Loucy (cell line): ENCODE measurements around the gene MYADM.

Experiments used
- H2AFZ ChIP-seq: fragments of 200-600 bp; sonication (generic); 2 replicates; pipeline ENCODE4 v1.6.0; 2016; ENCODE audit warnings: antibody characterized with exemption, mild to moderate bottlenecking, low read length, moderate library complexity
- H3F3A ChIP-seq: fragments of 200-600 bp; 2 replicates; pipeline ENCODE4 v1.6.0; 2016; ENCODE audit warnings: antibody characterized with exemption, low read depth, mild to moderate bottlenecking
- H3K27me3 ChIP-seq: fragments of 200-600 bp; sonication (generic); 2 replicates; pipeline ENCODE4 v1.6.1; 2014; ENCODE audit warnings: low read length, mild to moderate bottlenecking; ENCODE audit not compliant: insufficient read depth, poor library complexity, severe bottlenecking
- H3K36me3 ChIP-seq: fragments of 200-600 bp; sonication (generic); 2 replicates; pipeline ENCODE4 v1.6.1; 2016; ENCODE audit warnings: low read length; ENCODE audit not compliant: insufficient read depth
- H3K4me1 ChIP-seq: fragments of 200-600 bp; sonication (generic); 2 replicates; pipeline ENCODE4 v1.5.1; 2014; ENCODE audit warnings: low read length, mild to moderate bottlenecking; ENCODE audit not compliant: insufficient read depth, poor library complexity, severe bottlenecking
- H3K4me2 ChIP-seq: fragments of 200-600 bp; sonication (generic); 2 replicates; pipeline ENCODE4 v1.6.0; 2014; ENCODE audit warnings: antibody characterized with exemption, low read length, low read depth, mild to moderate bottlenecking; ENCODE audit not compliant: poor library complexity, severe bottlenecking
- H3K4me3 ChIP-seq: fragments of 200-600 bp; sonication (generic); 2 replicates; pipeline ENCODE4 v1.5.1; 2014; ENCODE audit warnings: low read length, mild to moderate bottlenecking, mixed read lengths; ENCODE audit not compliant: poor library complexity, severe bottlenecking
- H3K79me2 ChIP-seq: fragments of 200-600 bp; sonication (generic); 2 replicates; pipeline ENCODE4 v1.6.1; 2014; ENCODE audit warnings: low read length; ENCODE audit not compliant: insufficient read depth
- H3K9ac ChIP-seq: fragments of 200-600 bp; sonication (generic); 2 replicates; pipeline ENCODE4 v1.6.0; 2014; ENCODE audit warnings: mild to moderate bottlenecking, low read depth, low read length, moderate library complexity; ENCODE audit not compliant: poor library complexity, severe bottlenecking
- H3K9me2 ChIP-seq: fragments of 200-600 bp; sonication (generic); replicated peaks from 2 replicates; pipeline ENCODE4 v1.6.1; 2016; ENCODE audit warnings: low read depth, low read length, mixed read lengths
- H3K9me3 ChIP-seq: fragments of 200-600 bp; sonication (generic); 2 replicates; pipeline ENCODE4 v1.6.1; 2014; ENCODE audit warnings: mild to moderate bottlenecking, antibody characterized with exemption, low read length, low read depth; ENCODE audit not compliant: insufficient read depth
- H4K20me1 ChIP-seq: fragments of 200-600 bp; sonication (generic); 2 replicates; pipeline ENCODE4 v1.6.0; 2014; ENCODE audit warnings: antibody characterized with exemption, low read length, mild to moderate bottlenecking; ENCODE audit not compliant: insufficient read depth, poor library complexity, severe bottlenecking
- EZH2phosphoT487 ChIP-seq: fragments of 200-600 bp; IDR thresholded peaks from 2 replicates; pipeline ENCODE4 v1.6.1; 2018; ENCODE audit warnings: antibody characterized with exemption, mild to moderate bottlenecking, moderate library complexity, borderline replicate concordance
- TF ChIP-seq, protein P1 (sequence below): fragments of 200-600 bp; sonication (generic); conservative IDR thresholded peaks from 2 replicates; pipeline ENCODE4 v1.5.1; 2014; ENCODE audit warnings: mild to moderate bottlenecking, antibody characterized with exemption, low read length

MYADM gene

DNA sequence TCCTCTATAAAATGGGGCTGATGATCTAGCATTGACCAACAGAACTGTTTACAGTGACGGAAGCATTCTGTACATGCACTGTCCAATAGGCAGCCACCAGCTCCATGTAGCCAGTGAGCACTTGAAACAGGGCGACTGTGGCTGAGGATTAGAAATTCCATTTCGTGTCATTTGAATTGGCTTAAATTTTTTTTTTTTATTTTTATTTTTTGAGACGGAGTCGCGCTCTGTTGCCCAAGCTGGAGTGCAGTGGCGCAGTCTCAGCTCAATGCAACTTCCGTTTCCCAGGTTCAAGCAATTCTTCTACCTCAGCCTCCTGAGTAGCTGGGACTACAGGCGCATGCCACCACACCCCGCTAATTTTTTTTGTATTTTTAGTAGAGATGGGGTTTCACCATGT, 17.4 kb downstream of the MYADM start:
- no peaks in the 10 kb centered on the region for H4K20me1 ChIP-seq
- H3K9me3 ChIP-seq, result no peaks in the 10 kb centered on the region
- no peak overlapping the region for H3K4me3 ChIP-seq
- no peak overlapping the region for H2AFZ ChIP-seq
- peaks cover 12% of the 10 kb centered on the region for H3K27me3 ChIP-seq
- H3K4me1 ChIP-seq, result peaks cover 18% of the 10 kb centered on the region
- no peaks in the 10 kb centered on the region for H3K9me2 ChIP-seq
- no peaks in the 10 kb centered on the region for H3F3A ChIP-seq
- H3K9ac ChIP-seq, result no peak overlapping the region
- H3K36me3 ChIP-seq, result no peaks in the 10 kb centered on the region
- no peaks in the 10 kb centered on the region for H3K79me2 ChIP-seq
- H3K4me2 ChIP-seq, result no peak overlapping the region
- TF ChIP-seq EZH2phosphoT487, result no peak
- TF ChIP-seq, protein P1, sequence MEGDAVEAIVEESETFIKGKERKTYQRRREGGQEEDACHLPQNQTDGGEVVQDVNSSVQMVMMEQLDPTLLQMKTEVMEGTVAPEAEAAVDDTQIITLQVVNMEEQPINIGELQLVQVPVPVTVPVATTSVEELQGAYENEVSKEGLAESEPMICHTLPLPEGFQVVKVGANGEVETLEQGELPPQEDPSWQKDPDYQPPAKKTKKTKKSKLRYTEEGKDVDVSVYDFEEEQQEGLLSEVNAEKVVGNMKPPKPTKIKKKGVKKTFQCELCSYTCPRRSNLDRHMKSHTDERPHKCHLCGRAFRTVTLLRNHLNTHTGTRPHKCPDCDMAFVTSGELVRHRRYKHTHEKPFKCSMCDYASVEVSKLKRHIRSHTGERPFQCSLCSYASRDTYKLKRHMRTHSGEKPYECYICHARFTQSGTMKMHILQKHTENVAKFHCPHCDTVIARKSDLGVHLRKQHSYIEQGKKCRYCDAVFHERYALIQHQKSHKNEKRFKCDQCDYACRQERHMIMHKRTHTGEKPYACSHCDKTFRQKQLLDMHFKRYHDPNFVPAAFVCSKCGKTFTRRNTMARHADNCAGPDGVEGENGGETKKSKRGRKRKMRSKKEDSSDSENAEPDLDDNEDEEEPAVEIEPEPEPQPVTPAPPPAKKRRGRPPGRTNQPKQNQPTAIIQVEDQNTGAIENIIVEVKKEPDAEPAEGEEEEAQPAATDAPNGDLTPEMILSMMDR, result no peak

DNA sequence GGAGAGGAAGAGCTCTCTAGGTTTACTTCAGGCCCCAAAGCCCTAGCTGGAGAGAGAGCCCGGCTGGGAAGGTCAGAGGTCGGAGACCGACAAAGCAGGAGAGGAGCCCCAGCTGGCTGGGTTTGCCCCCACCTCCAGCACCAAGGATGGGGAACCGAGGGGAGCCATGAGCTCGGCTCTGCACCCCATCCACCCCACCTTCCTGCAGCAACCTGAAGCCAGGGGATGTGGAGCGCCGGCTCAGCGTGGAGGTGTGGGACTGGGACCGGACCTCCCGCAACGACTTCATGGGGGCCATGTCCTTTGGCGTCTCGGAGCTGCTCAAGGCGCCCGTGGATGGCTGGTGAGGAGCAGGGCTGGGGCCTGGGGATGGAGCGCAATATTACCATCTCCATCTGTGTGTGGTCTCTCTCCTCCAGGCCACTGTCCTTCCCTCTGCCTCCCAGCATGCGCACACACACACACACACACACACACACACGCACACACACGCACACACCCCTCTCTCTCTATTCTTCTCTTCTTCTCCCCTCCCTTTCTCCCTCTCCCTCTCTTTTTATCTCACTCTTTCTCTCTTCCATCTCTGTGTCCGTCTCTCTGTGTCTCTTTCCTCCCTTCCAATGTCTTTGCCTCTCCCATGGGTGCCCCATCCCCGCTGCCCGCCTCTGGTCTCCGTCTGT, 24.8 kb downstream of the MYADM start:
- no peak overlapping the region for H3K9ac ChIP-seq
- H3K79me2 ChIP-seq, result no peaks in the 10 kb centered on the region
- H3K36me3 ChIP-seq, result no peaks in the 10 kb centered on the region
- no peaks in the 10 kb centered on the region for H3K9me2 ChIP-seq
- no peak overlapping the region for H3K4me3 ChIP-seq
- H3F3A ChIP-seq, result no peaks in the 10 kb centered on the region
- no peaks in the 10 kb centered on the region for H4K20me1 ChIP-seq
- TF ChIP-seq, protein P1, result no peak
- no peak for TF ChIP-seq EZH2phosphoT487
- H2AFZ ChIP-seq, result no peak overlapping the region
- no peaks in the 10 kb centered on the region for H3K9me3 ChIP-seq
- H3K4me2 ChIP-seq, result no peak overlapping the region
- H3K27me3 ChIP-seq, result no peaks in the 10 kb centered on the region
- H3K4me1 ChIP-seq, result no peaks in the 10 kb centered on the region

DNA sequence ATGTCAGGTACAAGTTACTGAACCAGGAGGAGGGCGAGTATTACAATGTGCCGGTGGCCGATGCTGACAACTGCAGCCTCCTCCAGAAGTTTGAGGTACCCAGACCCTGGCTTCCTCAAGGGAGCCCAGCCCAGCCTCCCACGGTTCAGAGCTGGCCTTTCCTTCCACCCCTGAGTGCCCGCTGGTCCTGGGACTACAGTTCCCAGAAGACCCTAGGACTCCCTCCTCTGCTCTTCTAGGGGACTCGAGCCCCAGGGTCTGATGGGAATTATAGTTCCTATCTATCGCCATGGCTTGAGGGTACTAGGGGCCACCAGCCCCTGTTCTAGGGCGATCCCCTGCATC, 25.3 kb downstream of the MYADM start:
- no peak overlapping the region for H3K9ac ChIP-seq
- no peak overlapping the region for H3K4me3 ChIP-seq
- TF ChIP-seq, protein P1, result no peak
- TF ChIP-seq EZH2phosphoT487, result no peak

More for the DNA sequence above, 25.3 kb downstream of the MYADM start:
- no peaks in the 10 kb centered on the region for H3K4me1 ChIP-seq
- H3K4me2 ChIP-seq, result no peak overlapping the region
- H3K9me3 ChIP-seq, result no peaks in the 10 kb centered on the region
- H2AFZ ChIP-seq, result no peak overlapping the region
- no peaks in the 10 kb centered on the region for H3K27me3 ChIP-seq
- no peaks in the 10 kb centered on the region for H3K79me2 ChIP-seq
- no peaks in the 10 kb centered on the region for H3K36me3 ChIP-seq
- no peaks in the 10 kb centered on the region for H3K9me2 ChIP-seq
- no peaks in the 10 kb centered on the region for H3F3A ChIP-seq
- no peaks in the 10 kb centered on the region for H4K20me1 ChIP-seq
